HepG2 (cell line): ENCODE measurements around the gene SYNGR1. TPM values are rescaled to one million over a fixed set of nuclear protein-coding genes. Genes with fewer than 3 reads are reported as not detected.

Source experiments
- FOXK2 ChIP-seq: fragments of 450-650 bp; IDR thresholded peaks from 2 replicates; pipeline ENCODE4 v1.6.1; 2016
- SP4 ChIP-seq: sonication (generic); formaldehyde crosslinking; IDR thresholded peaks from 2 replicates; pipeline ENCODE4 v1.8.1; 2023; ENCODE audit warnings: mild to moderate bottlenecking, missing genetic modification reagents
- ZBTB8A ChIP-seq: sonication (generic); formaldehyde crosslinking; IDR thresholded peaks from 2 replicates; pipeline ENCODE4 v1.4.0; 2020; ENCODE audit warnings: mild to moderate bottlenecking, low read depth, missing genetic modification reagents, borderline replicate concordance
- ZFP36L1 ChIP-seq: sonication (generic); formaldehyde crosslinking; IDR thresholded peaks from 2 replicates; pipeline ENCODE4 v1.8.0; 2022; ENCODE audit warnings: mild to moderate bottlenecking, missing genetic modification reagents, moderate library complexity
- ZNF572 ChIP-seq: sonication (generic); formaldehyde crosslinking; IDR thresholded peaks from 2 replicates; pipeline ENCODE4 v1.5.1; 2020; ENCODE audit warnings: mild to moderate bottlenecking, missing genetic modification reagents
- ZNF878 ChIP-seq: sonication (generic); formaldehyde crosslinking; IDR thresholded peaks from 2 replicates; pipeline ENCODE4 v1.8.1; 2023; ENCODE audit warnings: mild to moderate bottlenecking, missing genetic modification reagents, moderate library complexity
- polyA plus RNA-seq, 8 experiments: library from polyadenylated mRNA; depleted of rRNA in 3 of 8; stranded (reverse) in 7 of 8; unstranded in 1 of 8; fragments of >200 nt; fragmentation: Illumina TruSeq in 4 of 8; extraction: Trizol in 4 of 8; gene quantifications; 2 replicates each; pipeline versions ENCODE4 v1.2.1 to v1.2.3, GENCODE V29; 2011 to 2016; ENCODE audit warnings: low read depth in 4 of 8, missing spikeins in 1 of 8, mixed read lengths in 1 of 8; ENCODE audit not compliant: insufficient read depth in 1 of 8
- total RNA-seq, 5 experiments: library from RNA; depleted of rRNA; stranded (reverse); fragments of >200 nt; fragmentation: Illumina TruSeq; extraction: Trizol; gene quantifications; 2 replicates each; pipeline ENCODE4 v1.2.3, GENCODE V29; 2016; ENCODE audit warnings: low read depth in 1 of 5
- TF ChIP-seq, protein P1 (sequence below): sonication (generic); formaldehyde crosslinking; IDR thresholded peaks from 2 replicates; pipeline ENCODE4 v1.5.0; 2020; ENCODE audit warnings: mild to moderate bottlenecking, missing genetic modification reagents
- TF ChIP-seq, protein P2 (sequence below): sonication (generic); formaldehyde crosslinking; IDR thresholded peaks from 2 replicates; pipeline ENCODE4 v1.8.1; 2023; ENCODE audit warnings: mild to moderate bottlenecking, inconsistent platforms, moderate library complexity, missing genetic modification reagents, borderline replicate concordance
- TF ChIP-seq, protein P3 (sequence below): sonication (generic); formaldehyde crosslinking; IDR thresholded peaks from 2 replicates; pipeline ENCODE4 v1.5.0; 2020; ENCODE audit warnings: missing genetic modification reagents
- TF ChIP-seq, protein P4 (sequence below): sonication (generic); formaldehyde crosslinking; IDR thresholded peaks from 2 replicates; pipeline ENCODE4 v1.8.0; 2023; ENCODE audit warnings: mild to moderate bottlenecking, missing genetic modification reagents

The SYNGR1 gene
- total and polyA plus RNA-seq, 2 of the 13 experiments (the other 11 are each of a cell fraction or from before 2014, with no cell fraction given): 0.27 to 2.7 TPM

DNA sequence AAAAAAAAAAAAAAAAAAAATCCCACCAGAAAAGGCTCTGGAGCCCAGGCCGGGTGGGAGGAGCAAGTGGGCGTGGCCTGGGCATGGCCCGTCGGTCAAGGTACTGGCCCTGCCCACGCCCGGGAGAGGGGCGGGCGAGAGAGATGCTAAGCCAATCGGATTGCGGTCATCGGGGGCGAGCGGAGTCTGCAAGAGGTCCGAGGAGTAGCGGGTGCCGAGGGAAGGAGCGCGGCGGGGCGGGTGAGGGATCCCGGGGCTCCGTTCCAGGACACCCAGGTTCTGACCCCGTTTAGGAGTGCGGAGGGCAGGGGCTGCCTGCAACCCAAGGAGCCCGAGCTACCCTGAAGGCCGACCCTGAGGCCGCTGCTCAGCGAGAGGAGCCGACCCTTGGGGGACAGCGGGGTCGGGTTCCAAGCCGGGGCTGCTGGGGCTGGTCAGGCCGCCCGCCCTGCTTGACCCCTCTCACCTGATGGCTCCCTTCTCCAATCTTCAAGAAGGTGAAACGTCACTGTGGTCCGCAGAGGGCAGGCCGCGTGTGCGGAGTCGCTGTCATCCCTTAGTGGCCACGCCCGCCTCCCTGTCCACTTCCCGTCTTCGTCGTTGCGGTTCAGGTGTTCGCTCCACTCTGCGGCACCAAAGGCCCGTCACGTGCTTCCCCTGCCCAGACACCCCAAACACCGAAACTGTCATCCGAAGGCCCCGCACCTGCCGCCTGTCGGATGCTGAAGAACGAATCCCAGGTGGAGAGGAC is 38.6 kb downstream of the SYNGR1 start (continued):
- TF ChIP-seq, protein P1, sequence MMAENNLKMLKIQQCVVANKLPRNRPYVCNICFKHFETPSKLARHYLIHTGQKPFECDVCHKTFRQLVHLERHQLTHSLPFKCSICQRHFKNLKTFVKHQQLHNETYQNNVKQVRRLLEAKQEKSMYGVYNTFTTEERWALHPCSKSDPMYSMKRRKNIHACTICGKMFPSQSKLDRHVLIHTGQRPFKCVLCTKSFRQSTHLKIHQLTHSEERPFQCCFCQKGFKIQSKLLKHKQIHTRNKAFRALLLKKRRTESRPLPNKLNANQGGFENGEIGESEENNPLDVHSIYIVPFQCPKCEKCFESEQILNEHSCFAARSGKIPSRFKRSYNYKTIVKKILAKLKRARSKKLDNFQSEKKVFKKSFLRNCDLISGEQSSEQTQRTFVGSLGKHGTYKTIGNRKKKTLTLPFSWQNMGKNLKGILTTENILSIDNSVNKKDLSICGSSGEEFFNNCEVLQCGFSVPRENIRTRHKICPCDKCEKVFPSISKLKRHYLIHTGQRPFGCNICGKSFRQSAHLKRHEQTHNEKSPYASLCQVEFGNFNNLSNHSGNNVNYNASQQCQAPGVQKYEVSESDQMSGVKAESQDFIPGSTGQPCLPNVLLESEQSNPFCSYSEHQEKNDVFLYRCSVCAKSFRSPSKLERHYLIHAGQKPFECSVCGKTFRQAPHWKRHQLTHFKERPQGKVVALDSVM (CRISPR knock-in tag): no peak
- TF ChIP-seq, protein P2, sequence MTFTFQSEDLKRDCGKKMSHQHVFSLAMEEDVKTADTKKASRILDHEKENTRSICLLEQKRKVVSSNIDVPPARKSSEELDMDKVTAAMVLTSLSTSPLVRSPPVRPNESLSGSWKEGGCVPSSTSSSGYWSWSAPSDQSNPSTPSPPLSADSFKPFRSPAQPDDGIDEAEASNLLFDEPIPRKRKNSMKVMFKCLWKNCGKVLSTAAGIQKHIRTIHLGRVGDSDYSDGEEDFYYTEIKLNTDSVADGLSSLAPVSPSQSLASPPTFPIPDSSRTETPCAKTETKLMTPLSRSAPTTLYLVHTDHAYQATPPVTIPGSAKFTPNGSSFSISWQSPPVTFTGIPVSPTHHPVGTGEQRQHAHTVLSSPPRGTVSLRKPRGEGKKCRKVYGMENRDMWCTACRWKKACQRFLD: no peak
- peak; percentile 64 for TF ChIP-seq SP4 (CRISPR knock-in tag)
- TF ChIP-seq, protein P3, sequence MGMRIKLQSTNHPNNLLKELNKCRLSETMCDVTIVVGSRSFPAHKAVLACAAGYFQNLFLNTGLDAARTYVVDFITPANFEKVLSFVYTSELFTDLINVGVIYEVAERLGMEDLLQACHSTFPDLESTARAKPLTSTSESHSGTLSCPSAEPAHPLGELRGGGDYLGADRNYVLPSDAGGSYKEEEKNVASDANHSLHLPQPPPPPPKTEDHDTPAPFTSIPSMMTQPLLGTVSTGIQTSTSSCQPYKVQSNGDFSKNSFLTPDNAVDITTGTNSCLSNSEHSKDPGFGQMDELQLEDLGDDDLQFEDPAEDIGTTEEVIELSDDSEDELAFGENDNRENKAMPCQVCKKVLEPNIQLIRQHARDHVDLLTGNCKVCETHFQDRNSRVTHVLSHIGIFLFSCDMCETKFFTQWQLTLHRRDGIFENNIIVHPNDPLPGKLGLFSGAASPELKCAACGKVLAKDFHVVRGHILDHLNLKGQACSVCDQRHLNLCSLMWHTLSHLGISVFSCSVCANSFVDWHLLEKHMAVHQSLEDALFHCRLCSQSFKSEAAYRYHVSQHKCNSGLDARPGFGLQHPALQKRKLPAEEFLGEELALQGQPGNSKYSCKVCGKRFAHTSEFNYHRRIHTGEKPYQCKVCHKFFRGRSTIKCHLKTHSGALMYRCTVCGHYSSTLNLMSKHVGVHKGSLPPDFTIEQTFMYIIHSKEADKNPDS: no peak
- TF ChIP-seq ZFP36L1 (CRISPR knock-in tag): no peak
- TF ChIP-seq ZBTB8A (CRISPR knock-in tag): no peak
- TF ChIP-seq ZNF572 (CRISPR knock-in tag): no peak
- TF ChIP-seq, protein P4, sequence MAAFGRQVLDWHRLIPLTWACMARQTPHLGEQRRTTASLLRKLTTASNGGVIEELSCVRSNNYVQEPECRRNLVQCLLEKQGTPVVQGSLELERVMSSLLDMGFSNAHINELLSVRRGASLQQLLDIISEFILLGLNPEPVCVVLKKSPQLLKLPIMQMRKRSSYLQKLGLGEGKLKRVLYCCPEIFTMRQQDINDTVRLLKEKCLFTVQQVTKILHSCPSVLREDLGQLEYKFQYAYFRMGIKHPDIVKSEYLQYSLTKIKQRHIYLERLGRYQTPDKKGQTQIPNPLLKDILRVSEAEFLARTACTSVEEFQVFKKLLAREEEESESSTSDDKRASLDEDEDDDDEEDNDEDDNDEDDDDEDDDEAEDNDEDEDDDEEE: 0 out of 2 replicates have a peak, but pooled peaks have one; percentile 18
- TF ChIP-seq FOXK2: no peak
- TF ChIP-seq ZNF878 (CRISPR knock-in tag): no peak
